Cardiac fibroblast (primary cell): Measurements from ENCODE around the gene PCCB.

Source experiments
- DNase-seq, 2 donors: peaks; one replicate each; pipeline versions ENCODE4 v3.0.0 to v3.0.0-alpha.2; 2010; ENCODE audit warnings: low read depth in 2 of 2
- H3K4me3 ChIP-seq, 2 donors: replicated peaks in 1 of 2; 1 replicate in 1 of 2; 2 replicates in 1 of 2; pipeline ENCODE4 v1.5.1; 2011; ENCODE audit warnings: low read depth in 2 of 2, low read length in 2 of 2, mild to moderate bottlenecking in 2 of 2, moderate library complexity in 1 of 2
- CTCF ChIP-seq: IDR thresholded peaks from one replicate; pipeline ENCODE4 v1.5.1; 2011; ENCODE audit warnings: low read depth, mild to moderate bottlenecking, low read length, inconsistent platforms

Gene PCCB

DNA sequence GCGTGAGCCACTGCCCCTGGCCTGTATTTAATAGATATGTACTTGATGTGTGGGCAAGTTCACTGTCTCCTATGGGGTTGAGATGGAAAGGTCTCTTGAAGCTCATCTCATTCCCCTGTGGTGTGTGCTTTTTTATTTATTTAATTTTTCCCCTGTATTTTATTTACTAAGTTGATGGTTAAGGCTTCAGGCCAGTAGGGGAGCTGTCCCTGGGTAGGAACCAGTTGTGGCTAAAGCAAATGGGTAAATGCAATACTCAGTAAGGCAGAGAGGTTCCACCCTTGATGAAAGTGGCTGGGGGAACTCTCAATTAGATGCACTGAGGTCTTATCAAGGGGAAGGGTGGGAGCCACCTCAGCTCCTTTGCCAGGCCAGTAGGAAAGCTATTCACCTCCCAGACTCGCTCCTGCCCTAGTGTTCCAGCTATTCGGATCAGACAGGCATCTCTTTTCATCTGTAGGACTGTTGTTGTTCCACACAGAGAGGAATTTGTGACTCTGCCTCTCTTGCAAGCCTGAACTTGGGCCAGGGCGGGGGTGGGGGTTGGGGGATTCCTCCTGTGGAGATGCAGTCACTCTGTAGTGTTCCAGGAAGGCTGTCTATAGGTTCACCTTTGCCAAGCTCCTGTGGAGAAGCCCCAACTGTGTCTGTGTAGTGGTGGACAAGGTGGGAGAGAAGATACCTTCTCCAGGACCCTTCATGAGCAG is 26.1 kb downstream of the PCCB start:
- DNase-seq, result no peak
- no peak overlapping the region for H3K4me3 ChIP-seq
- peak; percentile 8 for TF ChIP-seq CTCF

DNA sequence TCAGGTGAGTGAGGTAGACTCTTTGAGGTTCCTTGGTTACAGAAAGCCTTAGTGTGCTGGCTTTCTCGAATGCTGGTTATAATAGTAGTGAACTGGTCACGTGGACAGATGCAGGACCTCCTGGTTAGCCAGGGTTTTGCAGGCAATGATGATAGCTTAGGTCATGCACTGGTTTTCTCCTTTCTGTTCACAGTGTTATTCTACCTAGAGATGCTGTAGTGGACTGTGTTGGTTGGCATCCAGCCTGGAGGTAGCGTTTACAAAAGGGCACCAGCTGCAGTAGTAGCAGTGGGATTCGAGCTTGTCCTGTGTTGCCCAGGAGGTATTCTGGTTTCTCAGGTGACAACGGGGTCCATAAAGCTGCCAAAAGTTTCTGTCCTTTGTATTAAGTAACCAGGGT is 27.0 kb downstream of the PCCB start:
- no peak overlapping the region for H3K4me3 ChIP-seq
- no peak for TF ChIP-seq CTCF
- DNase-seq, result no peak

GRCh38 chr3:136277634-136278033 is 27.5 kb downstream of the PCCB start:
- H3K4me3 ChIP-seq, result no peak overlapping the region
- TF ChIP-seq CTCF, result no peak
- no peak for DNase-seq

GRCh38 chr3:136279092-136279491 is 29.0 kb downstream of the PCCB start:
- H3K4me3 ChIP-seq, result no peak overlapping the region
- DNase-seq, result no peak
- TF ChIP-seq CTCF, result no peak

GRCh38 chr3:136280961-136281360 is 30.8 kb downstream of the PCCB start:
- DNase-seq, result no peak
- no peak overlapping the region for H3K4me3 ChIP-seq
- no peak for TF ChIP-seq CTCF

- H3K4me3 ChIP-seq, result no peak overlapping the region
- DNase-seq, result peak in 1 of 2 donors; percentile 26
- no peak for TF ChIP-seq CTCF
Observed at GRCh38 chr3:136281966-136282520, 31.9 kb downstream of the PCCB start.
